Panc1 (cell line): ENCODE results near the gene IGLL5. TPM values are rescaled to one million over a fixed set of nuclear protein-coding genes. Genes with fewer than 3 reads are reported as not detected.

Experiments used
- ATAC-seq: fragments of 200-7000 bp; cut with Tn5 transposase; 2 replicates; pipeline ENCODE4 v1.9.1; 2020; ENCODE audit warnings: mild to moderate bottlenecking, moderate library complexity
- BruUV-seq: library from RNA; stranded (reverse); fragments of 400-500 nt; replicated peaks from 2 replicates; lab custom pipeline; 2021; lab: Mats Ljungman, UMichigan
- CTCF ChIA-PET: fragments of 300-600 bp; sonication (Branson Sonifier 250); formaldehyde crosslinking; loops from one replicate; lab custom pipeline; 2022; ENCODE audit warnings: antibody characterized with exemption; lab: Charles Lee
- POLR2A ChIA-PET: fragments of 300-600 bp; sonication (Branson Sonifier 250); formaldehyde crosslinking; loops from one replicate; lab custom pipeline; 2022; ENCODE audit warnings: antibody characterized with exemption; lab: Charles Lee
- DNase-seq: peaks from one replicate; pipeline ENCODE4 v3.0.0-alpha.2; 2010; ENCODE audit warnings: low read depth, low spot score
- H3K27ac ChIP-seq: 2 replicates; pipeline ENCODE4 v1.5.1; 2011; ENCODE audit warnings: mild to moderate bottlenecking, low read length, inconsistent platforms
- H3K27me3 ChIP-seq: fragments of 200-500 bp; sonication (Bioruptor generic); 2 replicates; pipeline ENCODE4 v1.6.0; 2014; ENCODE audit warnings: low read length, inconsistent platforms; ENCODE audit not compliant: control insufficient read depth, insufficient read depth
- H3K36me3 ChIP-seq: fragments of 200-500 bp; sonication (Bioruptor generic); 2 replicates; pipeline ENCODE4 v1.5.1; 2014; ENCODE audit warnings: inconsistent platforms, mild to moderate bottlenecking, low read length, moderate library complexity; ENCODE audit not compliant: control insufficient read depth, insufficient read depth
- H3K4me1 ChIP-seq: 2 replicates; pipeline ENCODE4 v1.5.1; 2011; ENCODE audit warnings: inconsistent platforms, mild to moderate bottlenecking, low read length, moderate library complexity; ENCODE audit not compliant: control insufficient read depth, insufficient read depth
- H3K4me3 ChIP-seq, 2 experiments: 2 replicates each; pipeline ENCODE4 v1.5.1; 2011 to 2012; ENCODE audit warnings: low read depth in 2 of 2, low read length in 2 of 2, mild to moderate bottlenecking in 2 of 2, inconsistent platforms in 1 of 2, moderate library complexity in 1 of 2
- H3K9me3 ChIP-seq: fragments of 200-500 bp; sonication (Bioruptor generic); 2 replicates; pipeline ENCODE4 v1.5.1; 2014; ENCODE audit warnings: low read depth, mild to moderate bottlenecking, inconsistent platforms, low read length, moderate library complexity; ENCODE audit not compliant: control insufficient read depth, insufficient read depth
- CTCF ChIP-seq: fragments of 450-650 bp; IDR thresholded peaks from 2 replicates; pipeline ENCODE4 v1.5.1; 2017; ENCODE audit warnings: mild to moderate bottlenecking
- POLR2AphosphoS5 ChIP-seq: IDR thresholded peaks from 2 replicates; pipeline ENCODE4 v1.6.1; 2012; ENCODE audit warnings: mild to moderate bottlenecking, low read depth, low read length, moderate library complexity
- REST ChIP-seq, 2 experiments: IDR thresholded peaks; 2 replicates each; pipeline ENCODE4 v1.6.1; 2011 to 2012; ENCODE audit warnings: low read depth in 2 of 2, control low read depth in 1 of 2, low read length in 1 of 2, mild to moderate bottlenecking in 1 of 2, moderate library complexity in 1 of 2; ENCODE audit not compliant: insufficient read depth in 1 of 2
- SIN3A ChIP-seq: IDR thresholded peaks from 2 replicates; pipeline ENCODE4 v1.6.1; 2012; ENCODE audit warnings: low read depth, mild to moderate bottlenecking, low read length, moderate library complexity, borderline replicate concordance; ENCODE audit not compliant: insufficient read depth
- TCF7L2 ChIP-seq: IDR thresholded peaks from 2 replicates; pipeline ENCODE4 v1.6.1; 2011; ENCODE audit warnings: mild to moderate bottlenecking, low read depth, low read length, inconsistent platforms
- in situ Hi-C: cut with HindIII; loops from 2 replicates; pipeline ENCODE4 v1.10.0; 2016; ENCODE audit warnings: low sequenced_read_pairs, low pct_unique_long_range_greater_than_20kb
- intact Hi-C: fragments of 100-400 bp; cut with micrococcal nuclease; formaldehyde crosslinking; loops from one replicate; pipeline ENCODE4 v1.10.0; 2022; ENCODE audit not compliant: unreplicated experiment
- total RNA-seq: library from RNA; stranded (reverse); gene quantifications from one replicate; pipeline ENCODE4 v1.2.1, GENCODE V29; 2021; ENCODE audit not compliant: unreplicated experiment

Gene IGLL5
- total RNA-seq, 1 experiment from 2014 or later = not detected

- ChIA-PET CTCF (interaction anchor here (0.9 kb wide), 1 partner anchor 113 kb away, joined by 3 read pairs; no protein-coding TSS in a partner anchor), POLR2A (no interaction called here)
- ATAC-seq (no peak), DNase-seq (no peak)
- intact Hi-C loops (no loop called here), in situ Hi-C loops (no loop called here)
- Histone ChIP-seq H3K36me3 (no peaks in the 10 kb centered on the region), H3K4me3 (no peak overlapping the region), H3K4me1 (no peaks in the 10 kb centered on the region), H3K27me3 (peaks cover 9% of the 10 kb centered on the region), H3K9me3 (no peaks in the 10 kb centered on the region), H3K27ac (no peak overlapping the region)
- TF ChIP-seq TCF7L2 (no peak), REST (IDR thresholded peaks at IDR 0.05; ENCODE audit: insufficient read depth in 1 of 2, low read depth in 2 of 2, low read length in 1 of 2) (no peak), SIN3A (no peak), POLR2AphosphoS5 (no peak), CTCF (no peak)
- BruUV-seq = no TSS peak
These were observed 29.7 kb upstream of the IGLL5 start for GRCh38 chr22:22857607-22858558.

GRCh38 chr22:22858559-22858937 lies 29.1 kb upstream of the IGLL5 start:
- ATAC-seq (no peak), DNase-seq (no peak)
- in situ Hi-C loops = no loop called here
- no peak overlapping the region for H3K27ac ChIP-seq
- no peak overlapping the region for H3K4me3 ChIP-seq
- H3K36me3 ChIP-seq = no peaks in the 10 kb centered on the region
- H3K27me3 ChIP-seq = peaks cover 9% of the 10 kb centered on the region
- no peaks in the 10 kb centered on the region for H3K9me3 ChIP-seq
- ChIA-PET POLR2A (no interaction called here), CTCF (no interaction called here)
- TF ChIP-seq SIN3A (no peak), CTCF (no peak), TCF7L2 (no peak), REST (IDR thresholded peaks at IDR 0.05; ENCODE audit: insufficient read depth in 1 of 2, low read depth in 2 of 2, low read length in 1 of 2) (no peak), POLR2AphosphoS5 (no peak)
- no peaks in the 10 kb centered on the region for H3K4me1 ChIP-seq
- intact Hi-C loops = no loop called here
- no TSS peak for BruUV-seq
